GM21737 (cell line): ENCODE results near the gene HHIPL1.

Source experiments
- ATAC-seq: cut with Tn5 transposase; IDR thresholded peaks from one replicate; pipeline ENCODE4 v1.9.1; 2021; ENCODE audit warnings: mild to moderate bottlenecking, moderate library complexity; ENCODE audit not compliant: unreplicated experiment

The HHIPL1 gene

DNA sequence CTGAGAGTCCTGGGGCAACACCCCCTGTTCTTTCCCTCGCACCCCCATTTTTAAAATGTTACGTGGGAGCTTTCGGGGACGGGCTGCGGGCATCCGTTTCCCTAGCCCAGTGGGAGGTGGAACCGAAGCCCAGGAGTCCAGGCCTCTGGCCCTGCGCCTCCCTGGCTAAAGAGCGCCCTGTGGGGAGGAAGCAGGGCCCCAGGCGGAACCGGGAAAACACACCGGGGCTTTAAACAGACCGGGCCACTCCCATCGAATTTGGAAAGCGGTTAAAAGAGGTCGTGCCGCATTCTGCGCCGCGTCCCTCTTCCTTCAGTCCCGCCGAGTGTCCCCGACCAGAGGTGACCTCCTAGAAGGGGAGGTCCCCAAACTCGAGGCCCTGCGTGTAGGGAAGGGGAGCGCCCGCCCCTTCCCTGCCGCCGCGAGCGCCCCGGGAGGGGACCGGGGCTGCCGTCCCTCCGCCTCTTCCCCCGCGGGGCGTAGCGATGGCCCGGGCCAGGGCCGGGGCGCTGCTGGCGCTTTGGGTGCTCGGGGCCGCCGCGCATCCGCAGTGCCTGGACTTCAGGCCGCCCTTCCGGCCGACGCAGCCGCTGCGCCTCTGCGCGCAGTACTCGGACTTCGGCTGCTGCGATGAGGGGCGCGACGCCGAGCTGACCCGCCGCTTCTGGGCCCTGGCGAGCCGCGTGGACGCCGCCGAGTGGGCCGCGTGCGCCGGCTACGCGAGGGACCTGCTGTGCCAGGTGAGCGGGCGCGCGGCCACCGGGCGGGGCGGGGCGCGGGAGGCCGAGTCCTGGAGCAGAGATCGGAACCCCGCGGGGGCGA is at the start of gene HHIPL1:
Gene HHIPL1, plus strand, starts transcription at position 407 of the 822 bp plus-strand sequence. Its CDS starts 79 bp downstream, at position 486.
- ATAC-seq = no peak

DNA sequence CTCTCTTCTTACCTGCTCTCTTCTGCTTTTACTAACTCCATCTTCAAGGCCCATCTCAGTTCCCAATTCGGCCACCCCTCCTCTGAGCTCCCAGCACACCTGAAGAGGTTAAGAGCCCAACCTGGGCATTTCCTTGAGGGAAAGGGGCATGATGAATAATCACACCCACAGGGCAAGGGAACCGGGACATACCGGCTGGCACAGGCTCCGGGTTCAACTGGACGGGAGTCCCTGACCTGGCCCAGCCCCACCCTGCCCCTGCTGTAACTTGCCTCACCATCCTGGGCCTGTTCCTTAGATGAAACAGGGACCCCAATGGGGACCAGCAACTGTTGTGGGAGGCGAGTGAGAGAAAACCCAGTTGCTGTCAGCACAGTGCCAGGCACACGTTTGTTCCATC is 49.4 kb upstream of the HHIPL1 start:
- ATAC-seq = no peak

DNA sequence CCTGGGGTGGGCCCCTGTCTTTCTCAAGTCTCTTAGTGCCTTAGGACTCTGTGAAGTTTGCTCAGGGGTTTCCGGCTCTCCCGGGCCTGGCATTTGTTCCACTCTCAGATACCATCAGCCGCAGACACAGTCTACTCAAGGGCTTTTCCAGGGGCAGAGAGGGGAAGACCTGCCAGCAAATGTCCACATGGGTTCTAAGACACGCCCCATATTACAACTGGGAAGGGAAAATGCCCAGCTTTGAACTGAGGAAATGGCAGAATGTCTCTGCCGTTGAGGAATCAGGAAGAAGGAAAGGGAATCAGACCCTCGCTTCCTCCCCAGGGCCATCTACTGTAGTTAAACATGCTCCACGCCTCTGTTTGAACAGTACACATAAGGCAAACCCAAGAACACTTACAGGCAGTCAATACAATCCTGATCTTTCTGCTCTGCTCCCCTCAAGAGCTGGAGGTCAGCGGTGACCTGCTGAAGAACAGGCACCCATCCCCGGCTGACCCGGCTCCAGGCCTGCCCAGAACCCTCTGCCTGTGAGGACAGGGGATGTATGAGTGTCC is 48.8 kb upstream of the HHIPL1 start:
- ATAC-seq = no peak

DNA sequence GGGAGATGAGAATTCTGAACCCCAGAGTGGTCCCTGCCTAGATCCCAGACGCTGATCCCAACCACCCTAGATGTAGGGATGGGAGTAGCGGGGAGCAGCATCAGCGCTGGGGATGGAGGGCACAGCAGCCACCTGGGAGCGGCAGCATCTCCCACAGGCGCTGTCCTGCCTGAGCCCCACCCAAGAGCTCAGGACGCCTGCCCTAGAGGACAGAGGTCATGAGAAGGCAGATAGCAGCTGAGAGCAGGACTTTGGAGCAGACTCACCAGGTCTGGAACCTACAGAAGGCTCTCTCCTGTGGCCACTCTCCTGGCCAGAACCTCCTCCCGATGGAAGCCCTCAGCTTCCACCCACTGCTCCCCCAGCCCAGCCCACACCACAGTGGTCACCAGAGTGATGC is 48.2 kb upstream of the HHIPL1 start:
- no peak for ATAC-seq

DNA sequence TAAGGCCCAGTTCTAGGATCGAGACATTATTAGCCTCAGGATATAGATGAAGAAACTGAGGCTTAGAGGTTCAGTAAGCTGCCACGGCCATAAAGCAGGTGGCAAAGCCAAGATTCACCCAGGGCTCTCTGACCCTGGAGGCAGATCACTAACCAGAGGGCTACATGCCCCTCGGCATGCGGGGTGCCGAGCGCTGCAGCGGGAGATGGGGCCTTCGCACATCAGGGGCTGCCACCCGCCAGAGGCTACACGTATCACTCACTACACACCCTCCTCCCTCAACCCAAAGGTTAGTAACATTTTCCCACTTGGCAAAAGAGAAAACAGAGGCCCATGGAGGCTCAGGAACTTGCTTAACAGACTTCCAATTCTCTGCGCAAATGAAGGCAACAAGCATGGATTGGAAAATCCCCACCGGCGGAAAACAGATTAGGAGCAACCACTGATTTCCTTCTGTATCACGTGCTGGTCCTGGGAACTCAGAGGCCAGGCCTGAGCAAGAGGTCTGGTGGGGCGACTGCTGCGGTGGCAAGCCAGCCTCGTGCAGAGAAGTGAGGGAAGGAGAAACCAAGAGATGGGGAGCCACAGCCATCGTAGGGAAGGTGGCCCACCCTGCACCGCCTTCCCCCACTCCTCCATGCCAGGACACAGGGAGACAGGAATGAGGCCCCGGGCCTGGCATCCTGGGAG is 46.9 kb upstream of the HHIPL1 start:
- no peak for ATAC-seq

DNA sequence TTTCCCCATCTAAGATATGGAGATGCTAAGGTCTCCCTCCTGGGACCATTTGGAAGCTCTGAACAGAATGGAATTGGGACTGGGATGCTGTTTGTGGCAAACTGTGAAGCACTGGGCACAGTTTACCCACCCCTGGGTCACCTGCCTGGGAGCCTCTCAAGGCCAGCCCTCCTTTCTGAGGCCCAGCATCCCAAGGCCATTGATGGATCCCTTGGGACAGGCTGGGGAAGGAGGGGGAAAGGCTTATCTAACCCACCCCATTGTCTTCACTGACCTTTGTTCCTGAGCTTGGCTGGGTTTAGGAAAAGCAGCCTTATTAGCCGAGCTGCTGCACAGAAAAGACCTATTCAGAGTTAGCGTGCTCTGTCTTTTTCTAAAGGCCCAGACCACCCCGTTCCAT is 46.2 kb upstream of the HHIPL1 start:
- no peak for ATAC-seq

DNA sequence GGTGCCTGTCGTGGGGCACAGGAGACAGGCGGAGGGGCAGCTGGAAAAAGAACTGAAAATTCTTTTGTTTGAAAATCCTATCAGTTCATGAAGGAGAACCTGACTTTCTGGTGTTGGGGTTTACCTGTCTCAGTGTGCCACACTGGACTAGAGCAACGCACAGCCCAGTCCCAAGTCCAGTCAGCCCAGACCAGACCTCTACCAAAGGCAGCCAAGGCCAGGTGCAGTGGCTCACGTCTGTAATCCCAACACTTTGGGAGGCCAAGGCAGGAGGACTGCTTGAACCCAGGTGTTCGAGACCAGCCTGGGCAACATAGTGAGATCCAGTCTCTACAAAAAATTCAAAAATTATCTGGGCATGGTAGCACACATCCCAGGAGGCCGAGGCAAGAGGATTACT is 45.5 kb upstream of the HHIPL1 start:
- no peak for ATAC-seq

DNA sequence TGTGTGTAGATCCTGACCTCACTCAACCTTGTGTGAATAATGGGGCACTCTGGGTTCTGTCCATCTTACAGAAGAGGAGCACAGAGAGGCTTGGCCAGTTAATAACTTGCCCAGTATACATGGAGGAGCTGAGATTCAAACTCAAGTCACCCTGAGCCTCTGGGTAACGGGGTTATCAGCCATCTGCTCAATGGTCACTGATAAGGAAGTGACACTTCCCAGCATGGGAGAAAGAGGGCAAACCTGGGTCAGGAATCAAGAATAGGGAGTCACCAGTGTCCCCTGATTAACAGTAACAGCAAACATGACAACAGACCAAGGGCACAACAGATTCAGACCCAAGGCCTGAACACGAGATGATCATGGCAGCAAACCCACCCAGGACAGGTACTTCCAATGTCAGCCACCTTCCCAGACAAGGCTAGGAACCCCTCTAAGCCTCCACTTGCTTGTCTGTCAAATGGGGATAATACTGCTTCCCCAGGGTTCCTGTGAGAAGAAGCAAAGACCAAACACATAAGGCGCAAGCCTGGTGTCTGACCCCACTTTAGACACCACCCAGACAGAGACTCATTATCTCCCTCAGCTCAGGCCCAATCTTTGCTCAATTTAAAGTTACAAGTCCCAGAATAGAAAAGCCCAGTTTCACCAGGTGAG is 44.6 kb upstream of the HHIPL1 start:
- no peak for ATAC-seq

DNA sequence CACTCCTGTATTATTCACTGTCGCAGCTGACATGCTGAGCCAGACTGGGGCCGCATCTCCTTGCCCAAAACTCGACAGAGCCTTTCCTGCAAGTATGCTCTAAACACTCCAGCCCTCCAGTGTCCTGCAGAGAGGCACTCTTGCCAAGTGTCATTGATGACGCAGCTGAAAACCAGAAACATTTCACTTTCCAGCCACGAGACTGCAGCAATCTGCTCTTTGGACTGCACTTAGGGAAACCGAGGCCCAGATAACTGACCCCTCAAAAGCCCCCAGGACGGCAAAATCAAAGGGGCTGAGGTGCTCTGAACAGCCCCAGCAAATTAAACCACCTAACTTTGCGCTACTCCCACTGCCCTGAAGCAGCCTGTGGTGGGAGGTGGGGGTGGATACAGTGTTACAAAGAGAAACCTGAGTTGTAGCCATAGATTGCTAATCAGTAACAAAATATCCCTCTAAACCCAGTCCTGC is 43.5 kb upstream of the HHIPL1 start:
- no peak for ATAC-seq

DNA sequence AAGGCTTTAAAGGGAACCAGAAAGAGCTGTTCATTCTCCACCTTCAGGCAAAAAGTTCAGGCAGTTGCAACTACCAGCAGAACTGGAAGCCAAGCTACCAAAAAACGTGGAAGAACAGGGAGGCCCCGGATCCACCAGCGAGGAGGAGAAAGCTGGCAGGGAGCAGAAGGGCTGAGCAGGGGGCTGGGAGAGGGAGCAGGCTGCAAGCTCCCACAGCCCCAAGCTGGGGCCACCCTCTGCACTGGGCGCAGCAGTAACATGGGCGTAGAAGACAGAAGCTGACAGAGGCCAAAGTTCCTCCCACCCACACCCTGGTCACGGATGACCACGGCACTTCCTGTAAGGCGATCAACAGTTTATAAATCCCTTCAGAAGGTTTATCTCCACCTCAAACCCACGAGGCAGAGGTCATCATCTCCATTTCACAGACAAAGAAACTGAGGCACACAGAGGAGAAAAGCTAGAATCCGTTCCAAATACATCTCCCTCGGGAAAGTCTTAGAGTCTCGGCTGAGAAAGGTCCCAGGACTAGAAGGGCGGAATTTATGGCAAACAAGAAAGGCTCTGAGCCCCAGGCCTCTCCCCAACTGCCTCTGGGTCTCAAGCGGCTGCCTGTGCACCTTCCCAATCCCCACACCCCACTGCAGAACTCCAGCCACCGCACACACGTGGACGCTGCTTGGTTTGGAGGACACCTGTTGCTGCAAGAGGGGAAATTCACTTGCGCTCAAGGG is 42.7 kb upstream of the HHIPL1 start:
- no peak for ATAC-seq

DNA sequence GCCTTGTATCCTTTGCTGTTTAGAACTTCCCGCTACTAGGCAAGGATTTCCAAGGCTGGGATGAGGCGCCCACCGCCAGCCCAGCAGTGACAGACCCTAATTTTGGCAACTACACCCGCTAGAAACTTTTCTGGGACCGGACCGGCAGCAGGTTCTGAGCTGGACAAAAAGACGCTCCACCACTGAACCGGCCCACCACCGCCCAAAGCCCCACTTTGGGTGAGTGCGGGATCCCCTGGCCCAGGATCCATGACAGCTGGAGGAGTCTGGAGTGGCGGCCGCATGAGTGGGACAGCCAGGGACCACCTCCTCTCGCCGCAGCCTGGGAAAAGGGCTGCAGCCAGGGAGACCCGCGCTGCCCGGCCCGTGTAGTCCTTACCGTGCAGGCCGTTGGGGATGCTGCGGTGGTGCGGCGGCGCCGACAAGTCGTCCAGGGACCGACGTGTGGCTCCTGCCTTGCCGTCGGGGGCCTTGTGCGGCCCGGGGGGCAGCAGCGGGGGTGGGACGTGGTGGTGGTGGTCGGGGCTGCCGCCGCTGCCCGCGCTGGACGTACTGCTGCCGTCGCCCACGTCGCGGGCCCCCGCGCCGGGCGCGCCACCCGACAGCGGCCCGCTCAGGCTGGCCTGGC is 42.0 kb upstream of the HHIPL1 start:
- ATAC-seq = no peak

DNA sequence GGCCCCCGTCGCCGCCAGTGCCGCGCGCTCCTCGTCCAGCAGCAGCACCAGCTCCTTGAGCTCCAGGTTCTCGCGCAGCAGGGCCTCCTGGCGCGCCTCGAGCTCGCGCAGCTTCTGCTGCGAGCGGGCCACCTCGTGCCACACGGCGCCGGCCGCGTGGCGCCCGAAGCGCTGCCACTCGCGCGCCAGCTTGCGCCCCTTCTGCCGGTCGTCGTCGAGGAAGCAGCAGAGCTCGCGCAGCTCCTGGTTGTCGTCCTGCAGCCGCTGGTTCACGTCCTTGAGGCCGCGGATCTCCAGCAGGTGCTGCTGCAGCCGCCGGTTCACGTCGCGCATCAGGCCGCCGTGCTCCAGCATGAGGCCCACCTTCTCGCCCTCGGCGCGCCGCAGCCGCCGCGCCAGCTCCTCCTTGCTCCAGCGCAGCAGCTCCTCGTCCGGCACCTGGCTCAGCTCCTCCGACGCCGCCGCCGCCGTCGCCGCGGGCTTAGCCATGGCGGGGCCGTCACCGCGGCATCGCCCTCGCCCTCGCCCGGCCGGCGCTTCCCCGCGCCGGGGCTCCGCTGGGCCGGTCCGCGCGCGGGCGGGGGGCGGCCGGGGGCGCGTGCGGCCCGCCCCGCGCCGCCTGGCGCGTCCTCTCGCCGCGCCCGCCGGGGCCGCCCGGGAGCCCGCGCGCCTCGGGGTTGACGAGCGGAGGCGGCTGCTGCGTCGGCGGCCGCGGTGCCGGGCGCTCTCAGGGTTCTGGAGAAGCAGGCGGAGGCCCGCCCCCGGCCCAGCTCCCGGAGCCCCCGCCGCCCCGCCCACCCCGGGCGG is 41.3 kb upstream of the HHIPL1 start, which contains the start of gene CCDC85C:
Gene CCDC85C, minus strand, starts transcription at position 737 of the 807 bp plus-strand sequence. Its CDS starts 248 bp downstream, at position 489.
- ATAC-seq = no peak

DNA sequence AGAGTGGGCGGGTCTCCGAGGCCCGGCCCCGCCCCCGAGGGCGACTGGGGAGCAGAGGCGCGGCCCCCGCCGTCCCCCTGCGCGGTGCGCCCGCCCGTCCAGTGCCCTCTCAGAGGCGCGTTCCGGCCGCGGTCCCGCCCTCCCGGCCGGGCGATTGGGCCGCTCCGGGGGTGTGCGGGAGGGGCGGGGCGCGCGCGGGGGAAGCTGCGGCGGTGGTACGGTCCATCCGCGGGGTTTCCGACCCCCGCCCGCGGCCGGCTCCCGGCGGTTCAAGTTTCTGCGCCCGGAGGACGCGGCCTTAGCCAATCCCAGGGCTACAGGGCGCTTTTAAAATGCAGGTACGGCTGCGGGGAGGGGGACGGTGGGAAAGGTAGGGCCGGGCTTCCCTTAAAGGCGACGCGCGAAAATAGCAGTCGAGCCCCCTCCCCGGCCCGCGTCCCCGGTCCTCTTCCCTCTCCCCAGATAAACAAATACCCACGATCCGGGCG is 40.6 kb upstream of the HHIPL1 start:
- ATAC-seq = peak; percentile 84

DNA sequence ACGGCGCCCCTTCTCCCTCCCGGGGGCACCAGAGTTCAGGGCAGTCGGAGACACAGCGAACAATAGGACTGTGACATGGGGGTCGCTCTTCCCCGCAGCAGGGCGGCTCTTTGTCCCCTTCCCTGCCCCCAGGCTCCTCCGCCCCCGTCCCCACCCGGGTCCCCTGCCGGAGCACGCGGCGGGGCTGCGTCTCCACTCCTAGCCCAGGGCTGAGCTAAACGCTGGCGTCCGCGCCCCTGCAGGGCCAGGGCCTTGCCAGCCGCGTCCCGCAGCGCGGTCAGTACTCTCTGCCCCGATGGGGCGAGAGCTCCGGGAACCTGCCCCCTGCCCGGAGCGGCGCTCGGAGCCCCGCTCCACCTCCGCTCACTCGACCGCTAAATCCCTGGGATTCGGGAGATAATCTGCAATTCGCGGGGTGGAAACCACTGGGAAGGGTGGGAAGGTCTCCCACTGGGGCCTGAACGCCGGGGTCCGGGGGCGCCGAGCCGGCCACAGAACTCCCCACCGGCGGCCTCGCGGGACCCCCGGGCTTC is 40.1 kb upstream of the HHIPL1 start:
- ATAC-seq = peak; percentile 20

DNA sequence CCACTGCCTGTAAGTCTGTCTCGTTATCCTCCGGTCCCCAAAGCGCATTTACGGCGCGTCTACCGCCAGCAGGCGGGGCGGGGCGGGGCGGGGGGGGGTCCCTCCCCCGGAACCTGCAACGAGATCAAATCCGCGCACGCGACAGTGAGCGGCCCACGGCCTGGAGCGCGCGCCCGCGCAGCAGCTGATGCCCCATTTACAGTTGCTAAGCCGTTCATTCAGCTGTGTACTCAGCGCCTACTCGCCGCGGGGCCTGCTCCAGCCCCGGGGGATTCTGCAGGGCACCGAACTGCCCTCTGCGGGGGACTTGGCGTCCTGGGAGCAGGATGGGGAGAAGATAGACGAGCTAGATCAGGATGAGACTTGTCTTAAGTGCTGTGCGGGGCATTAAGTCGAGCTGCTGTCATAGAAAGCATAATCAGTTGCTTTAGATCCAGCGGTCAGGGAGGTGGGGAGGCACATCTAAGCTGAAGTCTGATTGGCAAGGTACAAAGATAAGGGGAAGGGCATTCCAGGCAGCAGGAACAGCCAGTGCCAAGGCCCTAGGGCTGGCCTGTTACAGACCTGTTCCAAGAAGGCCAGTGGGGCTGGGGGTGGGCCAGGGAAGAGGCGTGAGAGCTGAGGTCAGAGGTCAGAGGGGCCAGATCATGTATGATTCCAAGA is 39.5 kb upstream of the HHIPL1 start:
- no peak for ATAC-seq

DNA sequence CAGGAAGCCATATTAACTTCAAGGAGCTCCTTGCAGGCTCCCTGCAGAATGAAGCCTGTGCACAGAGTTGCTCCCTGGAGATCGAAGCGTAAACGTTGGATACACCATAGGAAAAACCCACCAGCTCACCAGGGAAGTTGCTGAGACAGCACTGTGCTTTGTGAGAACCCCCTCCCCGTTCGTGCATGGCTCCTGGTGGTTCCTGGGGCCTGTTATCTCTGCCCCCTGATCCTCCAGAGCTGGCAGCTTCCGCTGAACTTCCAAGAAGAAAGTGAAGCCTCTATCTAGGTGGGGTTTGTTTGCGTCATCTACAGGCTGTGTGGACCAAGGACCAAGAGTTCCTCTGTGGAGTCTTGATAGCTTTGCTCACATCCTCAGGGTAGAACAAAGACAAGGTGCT is 38.6 kb upstream of the HHIPL1 start:
- no peak for ATAC-seq

DNA sequence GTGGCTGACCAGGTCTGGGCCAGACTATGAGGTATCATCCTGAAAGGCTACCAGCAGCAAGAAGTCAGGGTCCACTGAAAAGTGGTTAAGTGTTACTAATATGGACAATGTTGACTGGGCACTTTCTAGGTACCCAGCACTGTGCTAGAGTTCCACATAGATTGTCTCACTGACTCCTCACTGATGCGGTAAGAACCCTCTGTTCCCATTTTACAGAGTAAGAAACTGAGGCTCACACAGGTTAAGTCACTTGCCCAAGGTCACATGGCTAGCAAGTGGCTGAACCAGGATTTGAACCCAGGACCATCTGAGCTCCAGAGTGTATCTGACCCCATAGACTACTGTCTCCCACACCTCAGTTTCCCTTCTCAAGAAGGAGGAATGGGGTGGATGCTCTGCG is 36.3 kb upstream of the HHIPL1 start:
- no peak for ATAC-seq
